A673 (cell line): ENCODE data around the gene KRT15. TPM values are rescaled to one million over a fixed set of nuclear protein-coding genes. Genes with fewer than 3 reads are reported as not detected.

Experiments
- BruUV-seq: library from RNA; stranded (reverse); fragments of 400-500 nt; replicated peaks from 2 replicates; lab custom pipeline; 2021; lab: Mats Ljungman, UMichigan
- CTCF ChIA-PET: fragments of 300-600 bp; sonication (Branson Sonifier 250); formaldehyde crosslinking; loops from one replicate; lab custom pipeline; 2022; ENCODE audit warnings: antibody characterized with exemption; lab: Charles Lee
- POLR2A ChIA-PET: fragments of 300-600 bp; sonication (Branson Sonifier 250); formaldehyde crosslinking; loops from one replicate; lab custom pipeline; 2022; ENCODE audit warnings: antibody characterized with exemption; ENCODE audit not compliant: low non-redundant PET; lab: Charles Lee
- DNase-seq: peaks from one replicate; pipeline ENCODE4 v3.0.0-alpha.2; 2015; ENCODE audit warnings: low spot score
- H3K27ac ChIP-seq: fragments of 200-600 bp; sonication (generic); 2 replicates; pipeline ENCODE4 v1.5.1; 2016; ENCODE audit warnings: mixed run types, low read depth, mild to moderate bottlenecking, mixed read lengths, antibody characterized with exemption, low read length; ENCODE audit not compliant: poor library complexity, severe bottlenecking
- H3K27me3 ChIP-seq: fragments of 200-600 bp; sonication (generic); replicated peaks from 2 replicates; pipeline ENCODE4 v1.6.1; 2017; ENCODE audit warnings: mixed run types, low read depth, mild to moderate bottlenecking, mixed read lengths, antibody characterized with exemption, low read length; ENCODE audit not compliant: insufficient read depth, poor library complexity
- H3K36me3 ChIP-seq: fragments of 200-600 bp; sonication (generic); 2 replicates; pipeline ENCODE4 v1.6.1; 2016; ENCODE audit warnings: mixed run types, mild to moderate bottlenecking, mixed read lengths, antibody characterized with exemption, low read length; ENCODE audit not compliant: insufficient read depth, poor library complexity, severe bottlenecking
- H3K4me1 ChIP-seq: fragments of 200-600 bp; sonication (generic); 2 replicates; pipeline ENCODE4 v1.6.1; 2017; ENCODE audit warnings: mixed run types, mild to moderate bottlenecking, mixed read lengths, antibody characterized with exemption, low read length; ENCODE audit not compliant: insufficient read depth, poor library complexity, severe bottlenecking
- H3K4me3 ChIP-seq: fragments of 200-600 bp; sonication (generic); 2 replicates; pipeline ENCODE4 v1.5.1; 2016; ENCODE audit warnings: low read depth, mixed run types, mild to moderate bottlenecking, mixed read lengths, low read length; ENCODE audit not compliant: poor library complexity, severe bottlenecking
- H3K9me3 ChIP-seq: fragments of 200-600 bp; sonication (generic); 2 replicates; pipeline ENCODE4 v1.6.1; 2016; ENCODE audit warnings: mixed run types, low read depth, mild to moderate bottlenecking, mixed read lengths, antibody characterized with exemption, low read length; ENCODE audit not compliant: poor library complexity, severe bottlenecking
- EZH2 ChIP-seq: fragments of 200-600 bp; sonication (generic); IDR thresholded peaks from 2 replicates; pipeline ENCODE4 v1.6.1; 2017; ENCODE audit warnings: borderline replicate concordance, low read depth, mild to moderate bottlenecking, mixed read lengths, antibody characterized with exemption, low read length; ENCODE audit not compliant: poor library complexity, severe bottlenecking
- intact Hi-C: fragments of 100-400 bp; cut with micrococcal nuclease; formaldehyde crosslinking; loops from one replicate; pipeline ENCODE4 v1.10.0; 2022; ENCODE audit not compliant: unreplicated experiment
- total RNA-seq: library from RNA; stranded (reverse); gene quantifications from 2 replicates; pipeline ENCODE4 v1.2.3, GENCODE V29; 2021
- TF ChIP-seq, protein P1 (sequence below): fragments of 300-800, 200-600 bp; sonication (generic); conservative IDR thresholded peaks from 2 replicates; pipeline ENCODE4 v1.5.1; 2017; ENCODE audit warnings: low read depth, mild to moderate bottlenecking, antibody characterized with exemption, low read length, moderate library complexity, mixed read lengths

Gene KRT15
- total RNA-seq, 1 experiment from 2014 or later: not detected

DNA sequence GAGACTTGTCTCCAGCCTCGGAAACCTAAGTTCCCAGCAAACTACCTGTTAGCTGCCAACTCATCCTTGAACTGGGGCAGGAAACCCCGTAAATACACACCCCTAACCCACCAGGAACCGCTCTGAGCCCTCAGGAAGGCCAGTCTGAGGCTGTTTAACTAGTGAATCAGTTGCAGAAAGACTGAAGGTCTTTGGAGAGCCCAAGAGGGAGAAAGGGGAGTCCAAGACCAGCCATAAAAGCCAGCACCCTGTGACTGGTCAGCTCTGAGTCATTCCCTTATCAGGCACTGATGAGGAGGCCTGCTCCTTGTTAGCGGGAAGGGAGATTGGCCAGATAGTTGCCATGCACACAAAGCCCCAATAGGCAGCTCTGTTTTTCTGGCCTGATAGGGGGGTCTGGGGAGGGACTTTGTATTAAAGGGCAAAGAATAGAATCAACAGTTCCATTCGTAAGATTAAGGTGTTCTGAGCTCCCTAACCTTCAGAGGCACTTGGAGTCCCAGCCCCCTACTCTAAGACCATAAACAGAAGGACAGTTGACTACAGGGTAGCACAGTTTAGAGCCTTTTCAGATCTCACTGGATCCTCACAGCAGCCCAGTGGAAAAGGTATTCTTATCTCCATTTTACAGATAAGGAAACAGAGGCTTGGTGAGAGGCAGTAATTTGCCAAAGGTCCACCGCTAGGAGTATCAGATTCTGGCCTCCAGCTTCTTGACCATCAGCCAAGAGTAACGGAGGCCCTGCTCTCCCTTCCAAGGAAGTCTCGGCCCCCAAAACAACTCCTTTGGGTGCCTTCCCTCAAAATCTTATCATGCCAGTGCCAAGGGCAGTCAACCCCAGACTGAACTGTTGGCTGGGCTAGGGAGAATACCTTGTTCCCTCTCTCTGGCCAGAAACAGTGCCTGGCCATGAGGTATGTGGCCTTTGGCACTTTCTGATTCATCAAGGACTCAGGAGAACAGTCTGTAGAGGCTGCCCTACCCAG lies 11.7 kb upstream of the KRT15 start:
- ChIA-PET CTCF (no interaction called here), POLR2A (no interaction called here)
- no peak overlapping the region for H3K4me3 ChIP-seq
- BruUV-seq: no TSS peak
- DNase-seq: no peak
- intact Hi-C loops: no loop called here
- no peaks in the 10 kb centered on the region for H3K9me3 ChIP-seq
- no peaks in the 10 kb centered on the region for H3K27me3 ChIP-seq
- no peaks in the 10 kb centered on the region for H3K4me1 ChIP-seq
- H3K36me3 ChIP-seq: no peaks in the 10 kb centered on the region
- TF ChIP-seq, protein P1, sequence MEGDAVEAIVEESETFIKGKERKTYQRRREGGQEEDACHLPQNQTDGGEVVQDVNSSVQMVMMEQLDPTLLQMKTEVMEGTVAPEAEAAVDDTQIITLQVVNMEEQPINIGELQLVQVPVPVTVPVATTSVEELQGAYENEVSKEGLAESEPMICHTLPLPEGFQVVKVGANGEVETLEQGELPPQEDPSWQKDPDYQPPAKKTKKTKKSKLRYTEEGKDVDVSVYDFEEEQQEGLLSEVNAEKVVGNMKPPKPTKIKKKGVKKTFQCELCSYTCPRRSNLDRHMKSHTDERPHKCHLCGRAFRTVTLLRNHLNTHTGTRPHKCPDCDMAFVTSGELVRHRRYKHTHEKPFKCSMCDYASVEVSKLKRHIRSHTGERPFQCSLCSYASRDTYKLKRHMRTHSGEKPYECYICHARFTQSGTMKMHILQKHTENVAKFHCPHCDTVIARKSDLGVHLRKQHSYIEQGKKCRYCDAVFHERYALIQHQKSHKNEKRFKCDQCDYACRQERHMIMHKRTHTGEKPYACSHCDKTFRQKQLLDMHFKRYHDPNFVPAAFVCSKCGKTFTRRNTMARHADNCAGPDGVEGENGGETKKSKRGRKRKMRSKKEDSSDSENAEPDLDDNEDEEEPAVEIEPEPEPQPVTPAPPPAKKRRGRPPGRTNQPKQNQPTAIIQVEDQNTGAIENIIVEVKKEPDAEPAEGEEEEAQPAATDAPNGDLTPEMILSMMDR: no peak
- TF ChIP-seq EZH2: no peak
- no peak overlapping the region for H3K27ac ChIP-seq

GRCh38 chr17:41529491-41529915 lies 10.8 kb upstream of the KRT15 start:
- TF ChIP-seq, protein P1: no peak
- no peak for TF ChIP-seq EZH2
- ChIA-PET POLR2A (no interaction called here), CTCF (no interaction called here)
- intact Hi-C loops: no loop called here
- Histone ChIP-seq H3K4me1 (no peaks in the 10 kb centered on the region), H3K9me3 (no peaks in the 10 kb centered on the region), H3K27me3 (no peaks in the 10 kb centered on the region), H3K36me3 (no peaks in the 10 kb centered on the region), H3K4me3 (no peak overlapping the region), H3K27ac (no peak overlapping the region)
- DNase-seq: no peak
- no TSS peak for BruUV-seq

DNA sequence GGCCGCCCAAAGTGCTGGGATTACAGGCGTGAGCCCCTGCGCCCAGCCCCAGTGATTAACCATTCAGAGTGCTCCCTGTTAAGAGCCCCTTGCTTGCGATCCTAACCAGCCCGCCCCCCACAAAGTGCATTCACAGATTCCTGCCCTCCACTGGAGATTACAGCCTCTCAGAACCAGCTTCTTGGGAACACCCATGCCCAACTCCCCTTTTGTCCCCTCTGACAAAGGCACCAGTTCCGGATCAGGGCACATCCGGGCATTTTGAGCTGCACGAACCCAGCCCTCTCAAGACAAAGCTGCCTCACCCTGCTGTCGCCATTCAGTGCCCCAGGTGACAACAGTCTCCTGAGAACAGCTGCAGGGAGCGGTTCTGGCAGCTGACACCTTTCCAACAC lies 10.3 kb upstream of the KRT15 start:
- TF ChIP-seq, protein P1: no peak
- BruUV-seq: no TSS peak
- intact Hi-C loops: no loop called here
- Histone ChIP-seq H3K4me1 (no peaks in the 10 kb centered on the region), H3K27me3 (no peaks in the 10 kb centered on the region), H3K36me3 (no peaks in the 10 kb centered on the region), H3K9me3 (no peaks in the 10 kb centered on the region), H3K4me3 (no peak overlapping the region), H3K27ac (no peak overlapping the region)
- no peak for DNase-seq
- ChIA-PET POLR2A (no interaction called here), CTCF (no interaction called here)
